ENCODE data around the gene GRB2.
A peak's percentile ranks its signal among the peaks of the same experiment; 100 is the strongest.

Gene GRB2

GRCh38 chr17:75316253-75316652 is 89.2 kb downstream of the GRB2 start:
- no peak for DNase-seq (ENCODE audit: low read depth)
- no peak for TF ChIP-seq CTCF (conservative IDR thresholded peaks at IDR 0.05; ENCODE audit: control insufficient read depth, insufficient read depth, low read depth, low read length)
- H3K4me3 ChIP-seq (ENCODE audit: control insufficient read depth, low read depth, low read length): no peak overlapping the region

- TF ChIP-seq CTCF (conservative IDR thresholded peaks at IDR 0.05; ENCODE audit: control insufficient read depth, insufficient read depth, low read depth, low read length): no peak
- no peak overlapping the region for H3K4me3 ChIP-seq (ENCODE audit: control insufficient read depth, low read depth, low read length)
- peak; percentile 59 for DNase-seq (ENCODE audit: low read depth)
Observed at GRCh38 chr17:75315541-75316243, 89.8 kb downstream of the GRB2 start.

- H3K4me3 ChIP-seq (ENCODE audit: control insufficient read depth, low read depth, low read length): no peak overlapping the region
- TF ChIP-seq CTCF (conservative IDR thresholded peaks at IDR 0.05; ENCODE audit: control insufficient read depth, insufficient read depth, low read depth, low read length): no peak
- DNase-seq (ENCODE audit: low read depth): no peak
Observed at GRCh38 chr17:75313941-75314551, 91.4 kb downstream of the GRB2 start.

GRCh38 chr17:75308732-75309629 is 96.5 kb downstream of the GRB2 start:
- no peak for DNase-seq (ENCODE audit: low read depth)
- no peak for TF ChIP-seq CTCF (conservative IDR thresholded peaks at IDR 0.05; ENCODE audit: control insufficient read depth, insufficient read depth, low read depth, low read length)
- H3K4me3 ChIP-seq (ENCODE audit: control insufficient read depth, low read depth, low read length): no peak overlapping the region

GRCh38 chr17:75307957-75308731 is 97.3 kb downstream of the GRB2 start:
- no peak for DNase-seq (ENCODE audit: low read depth)
- no peak for TF ChIP-seq CTCF (conservative IDR thresholded peaks at IDR 0.05; ENCODE audit: control insufficient read depth, insufficient read depth, low read depth, low read length)
- no peak overlapping the region for H3K4me3 ChIP-seq (ENCODE audit: control insufficient read depth, low read depth, low read length)

Data from fibroblast of mammary gland (primary cell).